HepG2 (cell line): ENCODE data around the gene IRF5. TPM values are rescaled to one million over a fixed set of nuclear protein-coding genes. Genes with fewer than 3 reads are reported as not detected.
"Not testable (repeated sequence)": the region's sequence is repeated elsewhere in the genome, so short reads cannot be mapped to it uniquely, and the experiment has no call there.

Source experiments
- ATAC-seq: fragments of 200-7000 bp; cut with Tn5 transposase; 3 replicates; pipeline ENCODE4 v1.9.1; 2020; ENCODE audit warnings: mild to moderate bottlenecking, moderate library complexity
- BruUV-seq: library from RNA; stranded (reverse); fragments of 400-500 nt; replicated peaks from 2 replicates; lab custom pipeline; 2021; lab: Mats Ljungman, UMichigan
- CTCF ChIA-PET: fragments of 300-600 bp; formaldehyde crosslinking; extraction: SDS; loops from one replicate; lab custom pipeline; 2021; ENCODE audit warnings: low total read pairs, inconsistent platforms, low intra/inter-chr PET ratio; lab: Yijun Ruan, JAX
- POLR2A ChIA-PET: fragments of 350-600 bp; sonication (Branson Sonifier 250); formaldehyde crosslinking; loops from one replicate; lab custom pipeline; 2020; ENCODE audit warnings: antibody characterized with exemption, inconsistent platforms; lab: Yijun Ruan, JAX
- DNase-seq: peaks from one replicate; pipeline ENCODE4 v3.0.0-alpha.2; 2015; ENCODE audit warnings: low spot score
- FAIRE-seq: peaks from 3 replicates; lab custom pipeline; 2011; peaks lifted over from hg19 to GRCh38; lab: Jason Lieb, UNC
- H2AFZ ChIP-seq: one replicate; pipeline ENCODE4 v1.6.1; 2011; ENCODE audit warnings: low read length, inconsistent platforms
- H3K27ac ChIP-seq: fragments of 300-600 bp; 3 replicates; pipeline ENCODE4 v1.8.0; 2011; ENCODE audit warnings: mixed run types, mild to moderate bottlenecking, mixed read lengths, low read length, inconsistent platforms; ENCODE audit not compliant: insufficient read depth; ENCODE audit errors: extremely low read length
- H3K27me3 ChIP-seq, 2 experiments: fragments of 200-600 bp in 1 of 2; 2 replicates in 1 of 2; 3 replicates in 1 of 2; pipeline versions ENCODE4 v1.6.0 to v1.8.0; 2011; ENCODE audit warnings: low read length in 2 of 2, mild to moderate bottlenecking in 2 of 2, moderate library complexity in 2 of 2, inconsistent platforms in 1 of 2; ENCODE audit not compliant: insufficient read depth in 2 of 2, control insufficient read depth in 1 of 2
- H3K36me3 ChIP-seq, 2 experiments: fragments of 200-600 bp in 1 of 2; replicated peaks in 1 of 2; 2 replicates in 1 of 2; 3 replicates in 1 of 2; pipeline versions ENCODE4 v1.5.1 to v1.8.0; 2011; ENCODE audit warnings: low read length in 2 of 2, inconsistent platforms in 1 of 2; ENCODE audit not compliant: insufficient read depth in 2 of 2, control insufficient read depth in 1 of 2
- H3K4me1 ChIP-seq: 2 replicates; pipeline ENCODE4 v1.5.1; 2012; ENCODE audit warnings: low read length, inconsistent platforms; ENCODE audit not compliant: insufficient read depth
- H3K4me2 ChIP-seq: 2 replicates; pipeline ENCODE4 v1.6.0; 2011; ENCODE audit warnings: low read depth, low read length, inconsistent platforms
- H3K4me3 ChIP-seq, 3 experiments: fragments of 200-600 bp in 1 of 3; sonication (generic), shearing (Covaris generic) in 1 of 3; replicated peaks in 1 of 3; 2 replicates each; pipeline ENCODE4 v1.5.1; 2011 to 2016; ENCODE audit warnings: low read length in 3 of 3, inconsistent platforms in 2 of 3, low read depth in 2 of 3, mild to moderate bottlenecking in 2 of 3, control low read depth in 1 of 3, mixed read lengths in 1 of 3; ENCODE audit not compliant: insufficient read depth in 1 of 3
- H3K79me2 ChIP-seq: one replicate; pipeline ENCODE4 v1.6.1; 2011; ENCODE audit warnings: low read length, inconsistent platforms; ENCODE audit not compliant: insufficient read depth
- H3K9ac ChIP-seq: 2 replicates; pipeline ENCODE4 v1.6.0; 2011; ENCODE audit warnings: mild to moderate bottlenecking, low read depth, low read length, inconsistent platforms; ENCODE audit not compliant: insufficient read depth
- H3K9me3 ChIP-seq: 2 replicates; pipeline ENCODE4 v1.5.1; 2012; ENCODE audit warnings: mild to moderate bottlenecking, low read length
- H4K20me1 ChIP-seq: 2 replicates; pipeline ENCODE4 v1.6.0; 2011; ENCODE audit warnings: inconsistent platforms, mild to moderate bottlenecking, low read length, moderate library complexity; ENCODE audit not compliant: insufficient read depth
- MLLT10 ChIP-seq: sonication (generic); formaldehyde crosslinking; IDR thresholded peaks from 2 replicates; pipeline ENCODE4 v1.4.0; 2020; ENCODE audit warnings: missing genetic modification reagents
- MLXIP ChIP-seq: sonication (generic); formaldehyde crosslinking; IDR thresholded peaks from 2 replicates; pipeline ENCODE4 v1.9.0; 2021; ENCODE audit warnings: missing genetic modification reagents, borderline replicate concordance
- NR2C2 ChIP-seq: sonication (generic); formaldehyde crosslinking; IDR thresholded peaks from 2 replicates; pipeline ENCODE4 v1.4.0; 2020; ENCODE audit warnings: missing genetic modification reagents, mild to moderate bottlenecking, moderate library complexity, borderline replicate concordance
- PLRG1 ChIP-seq: fragments of 450-650 bp; conservative IDR thresholded peaks from 2 replicates; pipeline ENCODE4 v1.6.1; 2016
- SYNCRIP ChIP-seq: fragments of 200-400 bp; formaldehyde crosslinking; IDR thresholded peaks from 2 replicates; pipeline ENCODE4 v1.6.1; 2018; ENCODE audit warnings: mild to moderate bottlenecking, low read depth, low read length; ENCODE audit not compliant: insufficient read depth
- ZBTB43 ChIP-seq: sonication (generic); formaldehyde crosslinking; conservative IDR thresholded peaks from 2 replicates; pipeline ENCODE4 v1.4.0; 2020; ENCODE audit warnings: missing genetic modification reagents
- ZNF205 ChIP-seq: IDR thresholded peaks from 2 replicates; pipeline ENCODE4 v1.6.1; 2018; ENCODE audit warnings: missing biosample characterization, missing genetic modification reagents
- ZNF280D ChIP-seq: sonication (generic); formaldehyde crosslinking; IDR thresholded peaks from 2 replicates; pipeline ENCODE4 v1.5.1; 2020; ENCODE audit warnings: mild to moderate bottlenecking, missing genetic modification reagents
- ZNF329 ChIP-seq: sonication (generic); formaldehyde crosslinking; IDR thresholded peaks from 2 replicates; pipeline ENCODE4 v1.9.0; 2021; ENCODE audit warnings: low read depth, mild to moderate bottlenecking, missing genetic modification reagents
- ZNF441 ChIP-seq: sonication (generic); formaldehyde crosslinking; IDR thresholded peaks from 2 replicates; pipeline ENCODE4 v1.7.0; 2021; ENCODE audit warnings: missing genetic modification reagents, borderline replicate concordance
- ZNF704 ChIP-seq: sonication (generic); formaldehyde crosslinking; IDR thresholded peaks from 2 replicates; pipeline ENCODE4 v1.8.1; 2023; ENCODE audit warnings: mild to moderate bottlenecking, inconsistent platforms, moderate library complexity, missing genetic modification reagents, borderline replicate concordance
- ZNF75D ChIP-seq: sonication (generic); formaldehyde crosslinking; IDR thresholded peaks from 2 replicates; pipeline ENCODE4 v1.8.1; 2023; ENCODE audit warnings: missing genetic modification reagents, mild to moderate bottlenecking, borderline replicate concordance
- ZNF841 ChIP-seq: sonication (generic); formaldehyde crosslinking; IDR thresholded peaks from 2 replicates; pipeline ENCODE4 v1.8.1; 2023; ENCODE audit warnings: missing genetic modification reagents, borderline replicate concordance
- ZSCAN22 ChIP-seq: sonication (generic); formaldehyde crosslinking; IDR thresholded peaks from 2 replicates; pipeline ENCODE4 v1.4.0; 2020; ENCODE audit warnings: mild to moderate bottlenecking, missing genetic modification reagents
- WGBS: methylation state at CpG from one replicate; pipeline ENCODE4 v1.1.6; 2017; ENCODE audit warnings: low lambda C conversion rate; 5-methylcytosine and 5-hydroxymethylcytosine counted together
- in situ Hi-C: cut with HindIII; loops from 2 replicates; pipeline ENCODE4 v1.10.0; 2017; ENCODE audit warnings: low pct_unique_long_range_greater_than_20kb; ENCODE audit not compliant: extremely low pct_ligation_motif_present
- intact Hi-C: fragments of 100-400 bp; cut with micrococcal nuclease; formaldehyde crosslinking; loops from one replicate; pipeline ENCODE4 v1.10.0; 2022; ENCODE audit not compliant: unreplicated experiment
- polyA plus RNA-seq, 8 experiments: library from polyadenylated mRNA; depleted of rRNA in 3 of 8; stranded (reverse) in 7 of 8; unstranded in 1 of 8; fragments of >200 nt; fragmentation: Illumina TruSeq in 4 of 8; extraction: Trizol in 4 of 8; gene quantifications; 2 replicates each; pipeline versions ENCODE4 v1.2.1 to v1.2.3, GENCODE V29; 2011 to 2016; ENCODE audit warnings: low read depth in 4 of 8, missing spikeins in 1 of 8, mixed read lengths in 1 of 8; ENCODE audit not compliant: insufficient read depth in 1 of 8
- total RNA-seq, 5 experiments: library from RNA; depleted of rRNA; stranded (reverse); fragments of >200 nt; fragmentation: Illumina TruSeq; extraction: Trizol; gene quantifications; 2 replicates each; pipeline ENCODE4 v1.2.3, GENCODE V29; 2016; ENCODE audit warnings: low read depth in 1 of 5

Gene IRF5
- total and polyA plus RNA-seq, 2 of the 13 experiments (the other 11 are each of a cell fraction or from before 2014, with no cell fraction given), result 2.0 to 2.9 TPM

- no peak for TF ChIP-seq ZNF280D (CRISPR knock-in tag)
- no peak for TF ChIP-seq ZNF441 (CRISPR knock-in tag)
- no peak for TF ChIP-seq ZNF329 (CRISPR knock-in tag)
- TF ChIP-seq MLLT10 (CRISPR knock-in tag), result no peak
- no peak for TF ChIP-seq ZNF841 (CRISPR knock-in tag)
- TF ChIP-seq ZNF205 (CRISPR knock-in tag), result no peak
- TF ChIP-seq ZSCAN22, result no peak
- no peak for TF ChIP-seq NR2C2 (CRISPR knock-in tag)
- TF ChIP-seq ZBTB43 (CRISPR knock-in tag), result no peak
- no peak for TF ChIP-seq ZNF75D (CRISPR knock-in tag)
- no peak for TF ChIP-seq MLXIP
- TF ChIP-seq ZNF704 (CRISPR knock-in tag), result no peak
- TF ChIP-seq PLRG1, result no peak
- no peak for TF ChIP-seq SYNCRIP
Observed at GRCh38 chr7:128993419-128993818, 55.7 kb downstream of the IRF5 start (continued).

GRCh38 chr7:128994560-128994959 is 56.8 kb downstream of the IRF5 start:
- intact Hi-C loops, result not testable (repeated sequence)

More at GRCh38 chr7:128994560-128994959, 56.8 kb downstream of the IRF5 start:
- ATAC-seq, H3K9me3 ChIP-seq, BruUV-seq, H3K27ac ChIP-seq, H3K4me1 ChIP-seq, H2AFZ ChIP-seq, H3K27me3 ChIP-seq, H3K79me2 ChIP-seq, H3K4me3 ChIP-seq, DNase-seq, H4K20me1 ChIP-seq, POLR2A ChIA-PET, in situ Hi-C loops, H3K9ac ChIP-seq, H3K4me2 ChIP-seq, FAIRE-seq, CTCF ChIA-PET: not testable (repeated sequence)
- WGBS, result 90% methylated on average over 8 of the region's 8 CpGs
- peaks cover 10 to 65% of the 10 kb centered on the region in 2 experiments; a peak in 4 of 5 replicates for H3K36me3 ChIP-seq
